Body of pancreas (tissue), 4 donors: ENCODE data around the gene PLA2G10. TPM values are rescaled to one million over a fixed set of nuclear protein-coding genes. Genes with fewer than 3 reads are reported as not detected.

ENCODE experiments used
- ATAC-seq: fragments of 150-250 bp; one replicate; pipeline ENCODE4 v1.9.1; 2016
- DNase-seq, 4 donors: peaks; one replicate each; pipeline ENCODE4 v3.0.0-alpha.2; 2019
- H3K27ac ChIP-seq, 4 donors: fragments of 200-600 bp; sonication (generic); 1 replicate in 3 of 4; 2 replicates in 1 of 4; pipeline versions ENCODE4 v1.5.1 to v1.6.1; 2016 to 2019; ENCODE audit warnings: mild to moderate bottlenecking in 1 of 4, mixed read lengths in 1 of 4, moderate library complexity in 1 of 4
- H3K27me3 ChIP-seq, 2 donors: fragments of 200-600 bp; sonication (generic); one replicate each; pipeline ENCODE4 v1.6.0; 2016; ENCODE audit warnings: mild to moderate bottlenecking in 1 of 2
- H3K36me3 ChIP-seq, 2 donors: fragments of 200-600 bp; sonication (generic); replicated peaks in 1 of 2; 2 replicates each; pipeline ENCODE4 v1.5.1; 2016; ENCODE audit warnings: low read depth in 2 of 2; ENCODE audit not compliant: insufficient read depth in 1 of 2
- H3K4me1 ChIP-seq: fragments of 200-600 bp; sonication (generic); one replicate; pipeline ENCODE4 v1.6.0; 2016
- H3K4me3 ChIP-seq, 2 donors: fragments of 200-600 bp; sonication (generic); 1 replicate in 1 of 2; 2 replicates in 1 of 2; pipeline ENCODE4 v1.5.1; 2016 to 2019
- H3K9me3 ChIP-seq, 3 donors: fragments of 200-600 bp; sonication (generic); 1 replicate in 2 of 3; 2 replicates in 1 of 3; pipeline ENCODE4 v1.5.1; 2016
- CTCF ChIP-seq, 7 experiments: fragments of 450-650 bp in 4 of 7; fragments of 200-600 bp in 3 of 7; sonication (generic) in 3 of 7; IDR thresholded peaks; one replicate each; pipeline ENCODE4 v1.5.1; 2016 to 2019; ENCODE audit warnings: antibody characterized with exemption in 7 of 7
- POLR2A ChIP-seq, 3 donors: fragments of 450-650 bp; IDR thresholded peaks; one replicate each; pipeline ENCODE4 v1.6.1; 2016; ENCODE audit warnings: antibody characterized with exemption in 3 of 3, mild to moderate bottlenecking in 2 of 3
- WGBS, 2 donors: methylation state at CpG; one replicate each; pipeline ENCODE4 v1.1.5; 2017; 5-methylcytosine and 5-hydroxymethylcytosine counted together
- intact Hi-C: fragments of 100-400 bp; cut with DNase I; formaldehyde crosslinking; loops from one replicate; pipeline ENCODE4 v1.15.1; 2023
- total RNA-seq, 2 donors: library from RNA; depleted of rRNA; stranded (reverse); fragments of >200 nt; gene quantifications; one replicate each; pipeline ENCODE4 v1.1.0, GENCODE V29; 2016

The PLA2G10 gene
- total RNA-seq, 2 donors from 2014 or later: 2.6 TPM; not detected in 1

DNA sequence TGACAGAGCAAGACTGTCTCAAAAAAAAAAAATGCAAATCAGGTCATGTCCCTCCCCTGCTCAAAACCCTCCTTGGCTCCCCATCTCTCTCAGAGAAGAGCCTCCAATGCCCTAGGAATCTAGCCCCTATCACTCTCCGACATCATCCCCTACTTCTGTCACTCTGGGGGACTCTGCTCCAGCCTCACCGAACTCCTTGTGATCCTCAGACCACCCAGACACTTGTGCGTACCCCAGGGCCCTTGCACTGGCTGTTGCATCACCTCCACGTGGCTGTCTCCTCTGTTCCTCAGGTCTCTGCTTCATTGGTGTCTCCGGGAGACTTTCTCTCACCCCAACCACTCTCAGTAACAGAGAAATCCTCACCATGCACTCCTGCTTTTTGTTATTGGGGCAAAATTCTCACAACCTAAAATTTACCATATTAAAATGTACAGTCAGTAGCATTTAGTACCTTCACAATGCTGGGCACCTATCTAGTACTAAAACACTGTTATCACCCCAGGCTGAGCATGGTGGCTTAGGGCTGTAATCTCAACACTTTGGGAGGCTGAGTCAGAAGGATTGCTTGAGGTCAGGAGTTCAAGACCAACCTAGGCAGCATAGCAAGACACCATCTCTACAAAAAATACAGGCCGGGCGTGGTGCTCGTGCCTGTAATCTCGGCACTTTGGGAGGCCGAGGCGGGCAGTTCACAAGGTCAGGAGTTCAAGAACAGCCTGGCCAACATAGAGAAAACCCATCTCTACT is 15.2 kb downstream of the PLA2G10 start:
- TF ChIP-seq POLR2A (IDR thresholded peaks at IDR 0.05): no peak
- no peak for TF ChIP-seq CTCF (IDR thresholded peaks at IDR 0.05)

DNA sequence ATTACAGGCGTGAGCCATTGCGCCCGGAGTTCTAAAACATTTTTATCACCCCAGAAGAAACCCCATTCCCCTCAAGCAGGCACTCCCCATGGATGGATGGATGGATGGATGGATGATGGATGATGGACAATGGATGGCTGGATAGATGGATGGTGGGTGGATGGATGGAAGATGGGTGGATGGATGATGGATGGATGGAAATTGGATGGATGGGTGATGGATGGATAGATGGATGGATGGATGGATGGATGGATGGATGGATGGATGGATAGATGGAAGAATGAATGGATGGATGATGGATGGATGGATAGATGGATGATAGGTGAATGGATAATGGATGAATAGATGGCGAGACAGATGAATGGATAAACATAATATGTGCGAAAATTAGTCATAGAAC is 16.5 kb downstream of the PLA2G10 start:
- 92 to 98% methylated on average over 5 of the region's 5 CpGs for WGBS, 2 donors
- Histone ChIP-seq H3K27ac (no peak overlapping the region), H3K4me3 (no peak overlapping the region), H3K27me3 (no peaks in the 10 kb centered on the region), H3K36me3 (no peaks in the 10 kb centered on the region), H3K9me3 (no peaks in the 10 kb centered on the region), H3K4me1 (peaks cover 11% of the 10 kb centered on the region)
- DNase-seq (no peak), ATAC-seq (no peak)
- intact Hi-C loops: no loop called here
- TF ChIP-seq POLR2A (IDR thresholded peaks at IDR 0.05): no peak
- TF ChIP-seq CTCF (IDR thresholded peaks at IDR 0.05): no peak

More for the DNA sequence above, 15.2 kb downstream of the PLA2G10 start:
- Histone ChIP-seq H3K9me3 (no peaks in the 10 kb centered on the region), H3K36me3 (no peaks in the 10 kb centered on the region), H3K27me3 (no peaks in the 10 kb centered on the region), H3K27ac (no peak overlapping the region), H3K4me1 (no peaks in the 10 kb centered on the region), H3K4me3 (no peak overlapping the region)
- intact Hi-C loops: no loop called here
- WGBS, 2 donors: 86 to 91% methylated on average over 11 of the region's 11 CpGs
- ATAC-seq (no peak), DNase-seq (no peak)

DNA sequence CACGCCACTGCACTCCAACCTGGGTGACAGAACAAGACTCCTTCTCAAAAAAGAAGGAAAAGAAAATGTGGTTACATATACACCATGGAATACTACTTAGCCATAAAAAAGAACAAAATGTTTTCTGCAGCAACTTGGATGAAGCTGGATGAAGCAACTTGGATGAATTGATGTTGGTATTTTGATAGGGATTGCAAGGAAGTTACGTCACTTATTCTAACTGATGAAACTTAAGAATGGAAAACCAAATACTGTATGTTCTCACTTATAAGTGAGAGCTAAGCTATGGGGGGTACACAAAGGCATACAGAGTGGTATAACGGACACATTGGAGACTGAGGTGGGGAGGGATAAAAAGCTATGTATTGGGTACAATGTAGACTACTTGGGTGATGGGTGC is 17.5 kb downstream of the PLA2G10 start:
- ATAC-seq: no peak
- intact Hi-C loops: no loop called here
- Histone ChIP-seq H3K9me3 (no peaks in the 10 kb centered on the region), H3K4me3 (no peak overlapping the region), H3K27ac (no peak overlapping the region), H3K36me3 (no peaks in the 10 kb centered on the region), H3K27me3 (no peaks in the 10 kb centered on the region), H3K4me1 (peaks cover 21% of the 10 kb centered on the region)
- TF ChIP-seq POLR2A (IDR thresholded peaks at IDR 0.05): no peak
- no peak for TF ChIP-seq CTCF (IDR thresholded peaks at IDR 0.05)
- no peak for DNase-seq
- 94 to 98% methylated on average over 3 of the region's 3 CpGs for WGBS, 2 donors

GRCh38 chr16:14672403-14672971 is 21.6 kb downstream of the PLA2G10 start:
- H3K27me3 ChIP-seq: no peaks in the 10 kb centered on the region
- WGBS, 2 donors: 14 to 15% methylated on average over 7 of the region's 7 CpGs
- intact Hi-C loops: no loop called here
- peak; percentile 30 to 66 (median 46) for DNase-seq
- H3K4me3 ChIP-seq: no peak overlapping the region
- ATAC-seq: peak; percentile 42
- H3K27ac ChIP-seq: peak overlapping the region in 3 of 4 donors; percentile 50 to 73 (median 69)
- no peaks in the 10 kb centered on the region for H3K36me3 ChIP-seq
- no peaks in the 10 kb centered on the region for H3K9me3 ChIP-seq
- peaks cover 60% of the 10 kb centered on the region for H3K4me1 ChIP-seq
- TF ChIP-seq CTCF (IDR thresholded peaks at IDR 0.05): no peak
- peak in 2 of 3 donors; percentile 33 to 35 for TF ChIP-seq POLR2A (IDR thresholded peaks at IDR 0.05)
